PC-3 (cell line): Measurements from ENCODE around the gene KCND3. TPM values are rescaled to one million over a fixed set of nuclear protein-coding genes. Genes with fewer than 3 reads are reported as not detected.

Experiments used
- ATAC-seq: fragments of 200-7000 bp; cut with Tn5 transposase; 2 replicates; pipeline ENCODE4 v1.9.1; 2020; ENCODE audit warnings: mild to moderate bottlenecking, moderate library complexity
- BruUV-seq: library from RNA; stranded (reverse); fragments of 400-500 nt; replicated peaks from 2 replicates; lab custom pipeline; 2021; lab: Mats Ljungman, UMichigan
- CTCF ChIA-PET: fragments of 300-600 bp; sonication (Branson Sonifier 250); formaldehyde crosslinking; loops from one replicate; lab custom pipeline; 2022; ENCODE audit warnings: antibody characterized with exemption; lab: Charles Lee
- POLR2A ChIA-PET: fragments of 300-600 bp; sonication (Branson Sonifier 250); formaldehyde crosslinking; loops from one replicate; lab custom pipeline; 2022; ENCODE audit warnings: antibody characterized with exemption; ENCODE audit not compliant: unreplicated experiment; lab: Charles Lee
- DNase-seq: peaks from one replicate; pipeline ENCODE4 v3.0.0-alpha.2; 2015
- H2AFZ ChIP-seq: fragments of 300-600 bp; sonication (generic); 2 replicates; pipeline ENCODE4 v1.6.0; 2016; ENCODE audit warnings: antibody characterized with exemption, low read length
- H3F3A ChIP-seq: fragments of 300-600 bp; sonication (generic); one replicate; pipeline ENCODE4 v1.6.0; 2017; ENCODE audit warnings: antibody characterized with exemption, low read length, control low read depth, mild to moderate bottlenecking; ENCODE audit not compliant: unreplicated experiment
- H3K27ac ChIP-seq: fragments of 300-600 bp; sonication (generic); 2 replicates; pipeline ENCODE4 v1.5.1; 2016; ENCODE audit warnings: mild to moderate bottlenecking, low read length
- H3K27me3 ChIP-seq: fragments of 300-600 bp; sonication (generic); 2 replicates; pipeline ENCODE4 v1.6.1; 2016; ENCODE audit warnings: low read length, mixed read lengths
- H3K36me3 ChIP-seq: fragments of 300-600 bp; sonication (generic); 2 replicates; pipeline ENCODE4 v1.6.1; 2016; ENCODE audit warnings: low read depth, mixed run types, low read length, mixed read lengths
- H3K4me1 ChIP-seq: fragments of 300-600 bp; sonication (generic); 2 replicates; pipeline ENCODE4 v1.5.1; 2016; ENCODE audit warnings: low read length; ENCODE audit not compliant: insufficient read depth
- H3K4me2 ChIP-seq: fragments of 300-600 bp; sonication (generic); 2 replicates; pipeline ENCODE4 v1.6.0; 2016; ENCODE audit warnings: low read length
- H3K4me3 ChIP-seq: fragments of 300-600 bp; sonication (generic); 2 replicates; pipeline ENCODE4 v1.5.1; 2016; ENCODE audit warnings: mild to moderate bottlenecking, low read length, mixed read lengths
- H3K79me2 ChIP-seq: fragments of 300-600 bp; sonication (generic); 2 replicates; pipeline ENCODE4 v1.6.1; 2017; ENCODE audit warnings: low read length, mixed read lengths
- H3K9ac ChIP-seq: fragments of 300-600 bp; sonication (generic); 2 replicates; pipeline ENCODE4 v1.6.0; 2016; ENCODE audit warnings: mild to moderate bottlenecking, low read length
- H3K9me2 ChIP-seq: fragments of 300-600 bp; sonication (generic); replicated peaks from 2 replicates; pipeline ENCODE4 v1.6.1; 2016; ENCODE audit warnings: mixed run types, low read length, mixed read lengths
- H3K9me3 ChIP-seq: fragments of 300-600 bp; sonication (generic); 2 replicates; pipeline ENCODE4 v1.6.1; 2016; ENCODE audit warnings: low read length, mixed read lengths
- H4K20me1 ChIP-seq: fragments of 300-600 bp; sonication (generic); 2 replicates; pipeline ENCODE4 v1.6.1; 2016; ENCODE audit warnings: low read length, mixed read lengths
- CTCF ChIP-seq: fragments of 300-600 bp; sonication (generic); conservative IDR thresholded peaks from 2 replicates; pipeline ENCODE4 v1.5.1; 2017; ENCODE audit warnings: antibody characterized with exemption, low read depth, mild to moderate bottlenecking, low read length
- EZH2 ChIP-seq: fragments of 300-600 bp; sonication (generic); IDR thresholded peaks from one replicate; pipeline ENCODE4 v1.6.1; 2017; ENCODE audit warnings: antibody characterized with exemption, mild to moderate bottlenecking, low read length; ENCODE audit not compliant: unreplicated experiment
- EZH2phosphoT487 ChIP-seq: fragments of 300-600 bp; sonication (generic); IDR thresholded peaks from 2 replicates; pipeline ENCODE4 v1.6.1; 2018; ENCODE audit warnings: mild to moderate bottlenecking, antibody characterized with exemption, low read length, borderline replicate concordance
- intact Hi-C: fragments of 100-400 bp; cut with micrococcal nuclease; formaldehyde crosslinking; loops from 2 replicates; pipeline ENCODE4 v1.9.0; 2023
- total RNA-seq: library from RNA; depleted of rRNA; stranded (reverse); fragments of >200 nt; gene quantifications from 2 replicates; pipeline ENCODE4 v1.2.3, GENCODE V29; 2014

KCND3 gene
- total RNA-seq, 1 experiment from 2014 or later = not detected

GRCh38 chr1:111819566-111820263 lies 169.8 kb downstream of the KCND3 start:
- H3K9me2 ChIP-seq = no peaks in the 10 kb centered on the region
- no peaks in the 10 kb centered on the region for H3K9me3 ChIP-seq
- no peak overlapping the region for H3K4me3 ChIP-seq
- ATAC-seq (no peak), DNase-seq (no peak)
- no TSS peak for BruUV-seq
- no peaks in the 10 kb centered on the region for H3K4me1 ChIP-seq
- H2AFZ ChIP-seq = no peak overlapping the region
- H3K4me2 ChIP-seq = no peak overlapping the region
- ChIA-PET CTCF (no interaction called here), POLR2A (no interaction called here)
- H3K9ac ChIP-seq = no peak overlapping the region
- H3K36me3 ChIP-seq = no peaks in the 10 kb centered on the region
- H4K20me1 ChIP-seq = no peaks in the 10 kb centered on the region
- H3K27me3 ChIP-seq = peaks cover 94% of the 10 kb centered on the region
- TF ChIP-seq EZH2phosphoT487 (no peak), EZH2 (no peak), CTCF (no peak)
- intact Hi-C loops = no loop called here
- H3K27ac ChIP-seq = no peak overlapping the region
- H3K79me2 ChIP-seq = no peaks in the 10 kb centered on the region
- no peaks in the 10 kb centered on the region for H3F3A ChIP-seq

GRCh38 chr1:111818546-111818945 lies 170.9 kb downstream of the KCND3 start:
- Histone ChIP-seq H2AFZ (no peak overlapping the region), H3K9me2 (no peaks in the 10 kb centered on the region), H4K20me1 (no peaks in the 10 kb centered on the region), H3K4me1 (no peaks in the 10 kb centered on the region), H3K27ac (no peak overlapping the region), H3K36me3 (no peaks in the 10 kb centered on the region), H3K4me3 (no peak overlapping the region), H3F3A (no peaks in the 10 kb centered on the region), H3K27me3 (peaks cover 85% of the 10 kb centered on the region), H3K9ac (no peak overlapping the region), H3K9me3 (no peaks in the 10 kb centered on the region), H3K79me2 (no peaks in the 10 kb centered on the region), H3K4me2 (no peak overlapping the region)
- DNase-seq = no peak
- ChIA-PET POLR2A (no interaction called here), CTCF (no interaction called here)
- ATAC-seq = no peak
- BruUV-seq = no TSS peak
- TF ChIP-seq CTCF = no peak
- no peak for TF ChIP-seq EZH2phosphoT487
- TF ChIP-seq EZH2 = no peak
- intact Hi-C loops = no loop called here

GRCh38 chr1:111818081-111818480 lies 171.4 kb downstream of the KCND3 start:
- no peaks in the 10 kb centered on the region for H3K9me3 ChIP-seq
- H2AFZ ChIP-seq = no peak overlapping the region
- no peaks in the 10 kb centered on the region for H3F3A ChIP-seq
- ChIA-PET POLR2A (no interaction called here), CTCF (no interaction called here)
- H3K27me3 ChIP-seq = peaks cover 80% of the 10 kb centered on the region
- no peak overlapping the region for H3K4me3 ChIP-seq
- H4K20me1 ChIP-seq = no peaks in the 10 kb centered on the region
- no TSS peak for BruUV-seq
- H3K36me3 ChIP-seq = no peaks in the 10 kb centered on the region
- no peaks in the 10 kb centered on the region for H3K9me2 ChIP-seq
- H3K4me1 ChIP-seq = no peaks in the 10 kb centered on the region
- TF ChIP-seq EZH2 = no peak
- no peak for TF ChIP-seq EZH2phosphoT487
- no peak for TF ChIP-seq CTCF
- H3K27ac ChIP-seq = no peak overlapping the region
- ATAC-seq = no peak
- intact Hi-C loops = no loop called here
- DNase-seq = no peak
- H3K4me2 ChIP-seq = no peak overlapping the region
- no peak overlapping the region for H3K9ac ChIP-seq
- no peaks in the 10 kb centered on the region for H3K79me2 ChIP-seq
